ENCODE results near the gene LSAMP.

DNA sequence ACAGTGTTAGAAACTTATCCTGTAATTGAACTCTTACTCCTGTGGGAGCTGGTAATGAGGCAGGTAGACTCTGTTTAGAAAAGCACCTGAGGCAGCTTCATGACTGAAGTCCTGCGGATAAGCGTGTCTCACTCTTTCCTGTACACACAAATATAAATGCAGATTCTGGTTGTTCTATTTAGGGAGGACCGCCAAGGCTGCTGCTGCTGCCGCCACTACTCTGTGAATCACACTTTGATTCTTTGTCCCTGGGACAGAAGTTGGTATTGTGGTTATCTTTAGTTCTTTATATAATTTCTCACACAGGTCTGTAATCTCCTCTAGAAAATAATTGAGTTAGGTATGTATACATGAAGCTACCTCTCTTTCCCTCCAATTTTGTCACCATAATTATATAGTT is 3.6 kb downstream of the LSAMP start:
- TF ChIP-seq GABPA (IDR thresholded peaks at IDR 0.05; ENCODE audit: low read depth) = no peak
- no peak for TF ChIP-seq RAD21 (IDR thresholded peaks at IDR 0.05; ENCODE audit: low read length)
- TF ChIP-seq, protein P1, sequence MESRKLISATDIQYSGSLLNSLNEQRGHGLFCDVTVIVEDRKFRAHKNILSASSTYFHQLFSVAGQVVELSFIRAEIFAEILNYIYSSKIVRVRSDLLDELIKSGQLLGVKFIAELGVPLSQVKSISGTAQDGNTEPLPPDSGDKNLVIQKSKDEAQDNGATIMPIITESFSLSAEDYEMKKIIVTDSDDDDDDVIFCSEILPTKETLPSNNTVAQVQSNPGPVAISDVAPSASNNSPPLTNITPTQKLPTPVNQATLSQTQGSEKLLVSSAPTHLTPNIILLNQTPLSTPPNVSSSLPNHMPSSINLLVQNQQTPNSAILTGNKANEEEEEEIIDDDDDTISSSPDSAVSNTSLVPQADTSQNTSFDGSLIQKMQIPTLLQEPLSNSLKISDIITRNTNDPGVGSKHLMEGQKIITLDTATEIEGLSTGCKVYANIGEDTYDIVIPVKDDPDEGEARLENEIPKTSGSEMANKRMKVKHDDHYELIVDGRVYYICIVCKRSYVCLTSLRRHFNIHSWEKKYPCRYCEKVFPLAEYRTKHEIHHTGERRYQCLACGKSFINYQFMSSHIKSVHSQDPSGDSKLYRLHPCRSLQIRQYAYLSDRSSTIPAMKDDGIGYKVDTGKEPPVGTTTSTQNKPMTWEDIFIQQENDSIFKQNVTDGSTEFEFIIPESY (IDR thresholded peaks at IDR 0.05; ENCODE audit: borderline replicate concordance, low read depth) = no peak
- no peak for TF ChIP-seq CTCF (IDR thresholded peaks at IDR 0.05)
- TF ChIP-seq POLR2AphosphoS5 (IDR thresholded peaks at IDR 0.05; ENCODE audit: low read depth, low read length) = no peak
- no peak for TF ChIP-seq GATA2 (CRISPR knock-in tag; IDR thresholded peaks at IDR 0.05)
- no peak for TF ChIP-seq SIN3A (IDR thresholded peaks at IDR 0.05; ENCODE audit: borderline replicate concordance, low read depth, low read length)
- TF ChIP-seq, protein P2, sequence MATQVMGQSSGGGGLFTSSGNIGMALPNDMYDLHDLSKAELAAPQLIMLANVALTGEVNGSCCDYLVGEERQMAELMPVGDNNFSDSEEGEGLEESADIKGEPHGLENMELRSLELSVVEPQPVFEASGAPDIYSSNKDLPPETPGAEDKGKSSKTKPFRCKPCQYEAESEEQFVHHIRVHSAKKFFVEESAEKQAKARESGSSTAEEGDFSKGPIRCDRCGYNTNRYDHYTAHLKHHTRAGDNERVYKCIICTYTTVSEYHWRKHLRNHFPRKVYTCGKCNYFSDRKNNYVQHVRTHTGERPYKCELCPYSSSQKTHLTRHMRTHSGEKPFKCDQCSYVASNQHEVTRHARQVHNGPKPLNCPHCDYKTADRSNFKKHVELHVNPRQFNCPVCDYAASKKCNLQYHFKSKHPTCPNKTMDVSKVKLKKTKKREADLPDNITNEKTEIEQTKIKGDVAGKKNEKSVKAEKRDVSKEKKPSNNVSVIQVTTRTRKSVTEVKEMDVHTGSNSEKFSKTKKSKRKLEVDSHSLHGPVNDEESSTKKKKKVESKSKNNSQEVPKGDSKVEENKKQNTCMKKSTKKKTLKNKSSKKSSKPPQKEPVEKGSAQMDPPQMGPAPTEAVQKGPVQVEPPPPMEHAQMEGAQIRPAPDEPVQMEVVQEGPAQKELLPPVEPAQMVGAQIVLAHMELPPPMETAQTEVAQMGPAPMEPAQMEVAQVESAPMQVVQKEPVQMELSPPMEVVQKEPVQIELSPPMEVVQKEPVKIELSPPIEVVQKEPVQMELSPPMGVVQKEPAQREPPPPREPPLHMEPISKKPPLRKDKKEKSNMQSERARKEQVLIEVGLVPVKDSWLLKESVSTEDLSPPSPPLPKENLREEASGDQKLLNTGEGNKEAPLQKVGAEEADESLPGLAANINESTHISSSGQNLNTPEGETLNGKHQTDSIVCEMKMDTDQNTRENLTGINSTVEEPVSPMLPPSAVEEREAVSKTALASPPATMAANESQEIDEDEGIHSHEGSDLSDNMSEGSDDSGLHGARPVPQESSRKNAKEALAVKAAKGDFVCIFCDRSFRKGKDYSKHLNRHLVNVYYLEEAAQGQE (IDR thresholded peaks at IDR 0.05; ENCODE audit: low read depth, low read length) = no peak
- TF ChIP-seq PBX3 (IDR thresholded peaks at IDR 0.05) = no peak
- TF ChIP-seq TCF12 (IDR thresholded peaks at IDR 0.05) = no peak
- TF ChIP-seq RCOR1 (IDR thresholded peaks at IDR 0.05; ENCODE audit: low read length) = no peak
- TF ChIP-seq MAX (IDR thresholded peaks at IDR 0.05; ENCODE audit: low read depth) = no peak

Measured in SK-N-SH (cell line).